Smooth muscle cell (in vitro differentiated cells): ENCODE results near the gene MCC. TPM values are rescaled to one million over a fixed set of nuclear protein-coding genes. Genes with fewer than 3 reads are reported as not detected.
A peak's percentile ranks its signal among the peaks of the same experiment; 100 is the strongest.

ENCODE experiments used
- DNase-seq: peaks from one replicate; lab custom pipeline; 2025; ENCODE audit not compliant: unreplicated experiment; lab: John Stamatoyannopoulos, UW
- H2AFZ ChIP-seq: fragments of 200-600 bp; sonication (generic); 2 replicates; pipeline ENCODE4 v1.6.0; 2016; ENCODE audit warnings: antibody characterized with exemption, low read depth, mild to moderate bottlenecking
- H3F3A ChIP-seq: fragments of 200-600 bp; sonication (generic); 2 replicates; pipeline ENCODE4 v1.6.0; 2017; ENCODE audit warnings: antibody characterized with exemption, low read depth
- H3K27ac ChIP-seq: fragments of 200-600 bp; sonication (generic); 2 replicates; pipeline ENCODE4 v1.5.1; 2016; ENCODE audit warnings: low read depth, mild to moderate bottlenecking
- H3K27me3 ChIP-seq: fragments of 200-600 bp; sonication (generic); 2 replicates; pipeline ENCODE4 v1.6.1; 2016; ENCODE audit warnings: low read depth, mild to moderate bottlenecking
- H3K36me3 ChIP-seq: fragments of 200-600 bp; sonication (generic); 2 replicates; pipeline ENCODE4 v1.5.1; 2016; ENCODE audit warnings: low read depth
- H3K4me1 ChIP-seq: fragments of 200-600 bp; sonication (generic); 2 replicates; pipeline ENCODE4 v1.5.1; 2016; ENCODE audit warnings: low read depth
- H3K4me2 ChIP-seq: fragments of 200-600 bp; sonication (generic); 2 replicates; pipeline ENCODE4 v1.6.0; 2016; ENCODE audit warnings: mild to moderate bottlenecking
- H3K4me3 ChIP-seq: fragments of 200-600 bp; sonication (generic); 2 replicates; pipeline ENCODE4 v1.5.1; 2016; ENCODE audit warnings: mild to moderate bottlenecking
- H3K79me2 ChIP-seq: fragments of 200-600 bp; sonication (generic); 2 replicates; pipeline ENCODE4 v1.6.0; 2016; ENCODE audit warnings: low read depth, mild to moderate bottlenecking
- H3K9ac ChIP-seq: fragments of 200-600 bp; sonication (generic); 2 replicates; pipeline ENCODE4 v1.6.0; 2016; ENCODE audit warnings: low read depth
- H3K9me3 ChIP-seq: fragments of 200-600 bp; sonication (generic); replicated peaks from 2 replicates; pipeline ENCODE4 v1.5.1; 2016; ENCODE audit warnings: low read depth
- H4K20me1 ChIP-seq: fragments of 200-600 bp; sonication (generic); 2 replicates; pipeline ENCODE4 v1.6.0; 2016; ENCODE audit warnings: low read depth
- WGBS: methylation state at CpG from one replicate; pipeline ENCODE4 v1.1.7; 2016; ENCODE audit warnings: low lambda C conversion rate; 5-methylcytosine and 5-hydroxymethylcytosine counted together
- polyA plus RNA-seq: library from polyadenylated mRNA; unstranded; fragments of >200 nt; fragmentation: Nextera tagmentation; extraction: Ambion mirVana; gene quantifications from 2 replicates; pipeline ENCODE4 v1.2.1, GENCODE V29; 2016
- total RNA-seq: library from RNA; depleted of rRNA; stranded (reverse); fragments of >200 nt; gene quantifications from 2 replicates; pipeline ENCODE4 v1.2.3, GENCODE V29; 2014
- TF ChIP-seq, protein P1 (sequence below): fragments of 200-600 bp; sonication (generic); IDR thresholded peaks from 2 replicates; pipeline ENCODE4 v1.5.1; 2017; ENCODE audit warnings: borderline replicate concordance, mild to moderate bottlenecking, antibody characterized with exemption; ENCODE audit not compliant: insufficient read depth, poor library complexity, severe bottlenecking

Gene MCC
- total and polyA plus RNA-seq, 2 experiments from 2014 or later, result 5.8 to 19.2 TPM

DNA sequence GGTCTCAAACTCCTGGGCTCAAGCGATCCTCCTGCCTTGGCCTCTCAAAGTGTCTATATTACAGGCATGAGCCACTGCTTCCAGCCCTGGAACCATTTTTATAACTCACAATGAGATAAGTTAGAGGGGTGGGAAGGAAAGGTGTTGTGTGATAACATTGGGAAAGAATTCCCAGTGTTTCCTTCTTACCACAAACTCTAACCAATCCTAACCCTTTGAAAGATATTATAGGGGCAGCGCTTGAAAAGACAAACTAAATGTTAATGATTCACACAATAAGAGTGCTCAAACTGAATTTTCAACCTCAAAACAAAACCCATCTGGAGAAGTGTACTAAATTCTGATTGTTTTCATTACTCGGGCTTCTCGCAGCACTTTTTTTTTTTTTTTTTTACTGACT is 163.2 kb downstream of the MCC start:
- Histone ChIP-seq H4K20me1 (no peaks in the 10 kb centered on the region), H3K9ac (no peak overlapping the region), H3K27me3 (no peaks in the 10 kb centered on the region), H3K36me3 (no peaks in the 10 kb centered on the region), H3K79me2 (no peaks in the 10 kb centered on the region), H3K9me3 (no peaks in the 10 kb centered on the region), H3F3A (peaks cover 6% of the 10 kb centered on the region), H3K27ac (no peak overlapping the region), H3K4me2 (no peak overlapping the region), H3K4me1 (peaks cover 3% of the 10 kb centered on the region), H2AFZ (no peak overlapping the region), H3K4me3 (no peak overlapping the region)
- TF ChIP-seq, protein P1, sequence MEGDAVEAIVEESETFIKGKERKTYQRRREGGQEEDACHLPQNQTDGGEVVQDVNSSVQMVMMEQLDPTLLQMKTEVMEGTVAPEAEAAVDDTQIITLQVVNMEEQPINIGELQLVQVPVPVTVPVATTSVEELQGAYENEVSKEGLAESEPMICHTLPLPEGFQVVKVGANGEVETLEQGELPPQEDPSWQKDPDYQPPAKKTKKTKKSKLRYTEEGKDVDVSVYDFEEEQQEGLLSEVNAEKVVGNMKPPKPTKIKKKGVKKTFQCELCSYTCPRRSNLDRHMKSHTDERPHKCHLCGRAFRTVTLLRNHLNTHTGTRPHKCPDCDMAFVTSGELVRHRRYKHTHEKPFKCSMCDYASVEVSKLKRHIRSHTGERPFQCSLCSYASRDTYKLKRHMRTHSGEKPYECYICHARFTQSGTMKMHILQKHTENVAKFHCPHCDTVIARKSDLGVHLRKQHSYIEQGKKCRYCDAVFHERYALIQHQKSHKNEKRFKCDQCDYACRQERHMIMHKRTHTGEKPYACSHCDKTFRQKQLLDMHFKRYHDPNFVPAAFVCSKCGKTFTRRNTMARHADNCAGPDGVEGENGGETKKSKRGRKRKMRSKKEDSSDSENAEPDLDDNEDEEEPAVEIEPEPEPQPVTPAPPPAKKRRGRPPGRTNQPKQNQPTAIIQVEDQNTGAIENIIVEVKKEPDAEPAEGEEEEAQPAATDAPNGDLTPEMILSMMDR, result no peak
- WGBS, result 67% methylated on average over 4 of the region's 4 CpGs
- DNase-seq, result no peak

DNA sequence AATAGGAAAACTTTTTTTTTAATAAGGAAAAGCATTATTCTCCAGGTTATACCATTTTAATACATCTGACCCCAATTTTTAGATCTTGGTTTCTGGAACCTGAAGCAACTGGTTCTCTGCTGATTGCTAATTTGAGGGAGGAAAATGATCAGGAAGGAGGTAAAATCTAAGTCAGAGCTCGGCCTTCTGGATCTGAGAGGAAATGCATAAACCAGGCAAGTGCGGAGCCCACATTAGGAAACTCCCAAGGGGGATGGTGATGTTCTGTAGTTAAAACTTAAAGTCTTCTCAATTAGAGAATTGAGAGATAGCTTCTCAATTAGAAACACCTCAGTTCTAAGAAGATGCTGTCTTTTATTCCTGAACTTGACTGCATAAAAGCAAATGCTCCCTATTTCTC is 167.0 kb downstream of the MCC start:
- Histone ChIP-seq H4K20me1 (no peaks in the 10 kb centered on the region), H3K27ac (no peak overlapping the region), H3K27me3 (no peaks in the 10 kb centered on the region), H3K9me3 (no peaks in the 10 kb centered on the region), H3K4me3 (no peak overlapping the region), H3K79me2 (no peaks in the 10 kb centered on the region), H2AFZ (no peak overlapping the region), H3K36me3 (no peaks in the 10 kb centered on the region), H3K4me1 (peaks cover 4% of the 10 kb centered on the region), H3K4me2 (no peak overlapping the region), H3K9ac (no peak overlapping the region), H3F3A (peaks cover 7% of the 10 kb centered on the region)
- TF ChIP-seq, protein P1, result no peak
- 75% methylated on average over 2 of the region's 2 CpGs for WGBS
- no peak for DNase-seq

GRCh38 chr5:113320273-113320780 is 167.9 kb downstream of the MCC start:
- TF ChIP-seq, protein P1, result no peak
- Histone ChIP-seq H3K27me3 (no peaks in the 10 kb centered on the region), H2AFZ (no peak overlapping the region), H3K4me3 (no peak overlapping the region), H3K79me2 (no peaks in the 10 kb centered on the region), H3K27ac (no peak overlapping the region), H3K4me1 (peaks cover 4% of the 10 kb centered on the region), H3F3A (peaks cover 7% of the 10 kb centered on the region), H3K9ac (no peak overlapping the region), H3K4me2 (peak overlapping the region; percentile 58), H3K9me3 (no peaks in the 10 kb centered on the region), H4K20me1 (no peaks in the 10 kb centered on the region), H3K36me3 (no peaks in the 10 kb centered on the region)
- DNase-seq, result no peak
